HFF-Myc (cell line): ENCODE results near the gene UIMC1.

Experiments used
- DNase-seq: peaks from one replicate; pipeline ENCODE4 v3.0.0-alpha.2; 2011; ENCODE audit warnings: low read depth; ENCODE audit errors: extremely low read depth
- H3K4me3 ChIP-seq: replicated peaks from 2 replicates; pipeline ENCODE4 v1.5.1; 2011; ENCODE audit warnings: low read depth, mild to moderate bottlenecking, control low read depth, low read length
- CTCF ChIP-seq: IDR thresholded peaks from 2 replicates; pipeline ENCODE4 v1.5.1; 2012; ENCODE audit warnings: mild to moderate bottlenecking, low read depth, low read length, control low read depth; ENCODE audit errors: missing control alignments

Gene UIMC1

GRCh38 chr5:176956756-176957155 is 49.8 kb downstream of the UIMC1 start:
- DNase-seq, result no peak
- no peak overlapping the region for H3K4me3 ChIP-seq
- TF ChIP-seq CTCF, result no peak

GRCh38 chr5:176955895-176956294 is 50.7 kb downstream of the UIMC1 start:
- TF ChIP-seq CTCF, result no peak
- no peak for DNase-seq
- H3K4me3 ChIP-seq, result no peak overlapping the region

- no peak for TF ChIP-seq CTCF
- no peak for DNase-seq
- no peak overlapping the region for H3K4me3 ChIP-seq
Measured at GRCh38 chr5:176954050-176954449, 52.5 kb downstream of the UIMC1 start.

- DNase-seq, result no peak
- H3K4me3 ChIP-seq, result no peak overlapping the region
- no peak for TF ChIP-seq CTCF
Measured at GRCh38 chr5:176952531-176953193, 53.9 kb downstream of the UIMC1 start.

- no peak for DNase-seq
- TF ChIP-seq CTCF, result no peak
Measured at GRCh38 chr5:176948458-176948857, 58.1 kb downstream of the UIMC1 start.

GRCh38 chr5:176947847-176948246 is 58.7 kb downstream of the UIMC1 start:
- TF ChIP-seq CTCF, result no peak
- DNase-seq, result no peak
- no peak overlapping the region for H3K4me3 ChIP-seq

More at GRCh38 chr5:176948458-176948857, 58.1 kb downstream of the UIMC1 start:
- H3K4me3 ChIP-seq, result no peak overlapping the region

GRCh38 chr5:176944268-176944667 is 62.3 kb downstream of the UIMC1 start:
- H3K4me3 ChIP-seq, result no peak overlapping the region
- DNase-seq, result no peak
- no peak for TF ChIP-seq CTCF
